Head of caudate nucleus (tissue), 42 donors: ENCODE data around the gene WNT11.

Experiments
- DNase-seq, 42 donors: peaks; one replicate each; pipeline versions ENCODE4 v3.0.0 to v3.0.0-alpha.2; 2020 to 2021; ENCODE audit warnings: mixed read lengths in 7 of 42
- intact Hi-C: fragments of 100-400 bp; cut with DNase I; formaldehyde crosslinking; loops from one replicate; pipeline ENCODE4 v1.15.0; 2022

Gene WNT11

GRCh38 chr11:76164861-76165751 lies 41.2 kb downstream of the WNT11 start:
- DNase-seq: no peak
- intact Hi-C loops: no loop called here

- no peak for DNase-seq
- intact Hi-C loops: no loop called here
These were observed 42.2 kb downstream of the WNT11 start for GRCh38 chr11:76164081-76164480.

- DNase-seq: no peak
- intact Hi-C loops: no loop called here
These were observed 42.9 kb downstream of the WNT11 start for GRCh38 chr11:76163289-76163880.

- DNase-seq: no peak
These were observed 43.7 kb downstream of the WNT11 start for GRCh38 chr11:76162336-76163288.

GRCh38 chr11:76161261-76161961 lies 44.9 kb downstream of the WNT11 start:
- DNase-seq: no peak
- intact Hi-C loops: no loop called here

More at GRCh38 chr11:76162336-76163288, 43.7 kb downstream of the WNT11 start:
- intact Hi-C loops: no loop called here

GRCh38 chr11:76160856-76161255 lies 45.4 kb downstream of the WNT11 start:
- DNase-seq: no peak
- intact Hi-C loops: no loop called here

GRCh38 chr11:76159983-76160661 lies 46.2 kb downstream of the WNT11 start:
- intact Hi-C loops: no loop called here
- no peak for DNase-seq

GRCh38 chr11:76159303-76159937 lies 46.9 kb downstream of the WNT11 start:
- no peak for DNase-seq
- intact Hi-C loops: no loop called here

- intact Hi-C loops: no loop called here
- DNase-seq: no peak
These were observed 47.7 kb downstream of the WNT11 start for GRCh38 chr11:76158394-76159302.

- no peak for DNase-seq
- intact Hi-C loops: no loop called here
These were observed 48.4 kb downstream of the WNT11 start for GRCh38 chr11:76157891-76158290.

- no peak for DNase-seq
These were observed 49.3 kb downstream of the WNT11 start for GRCh38 chr11:76156971-76157427.

GRCh38 chr11:76155500-76156227 lies 50.6 kb downstream of the WNT11 start:
- DNase-seq: no peak
- intact Hi-C loops: no loop called here

More at GRCh38 chr11:76156971-76157427, 49.3 kb downstream of the WNT11 start:
- intact Hi-C loops: no loop called here

GRCh38 chr11:76153571-76153923 lies 52.8 kb downstream of the WNT11 start:
- DNase-seq: peak in 11 of 42 donors; percentile 8 to 47 (median 16)
- intact Hi-C loops: loop anchor here (5.0 kb wide), 2 partner anchors 256 to 351 kb away; no protein-coding TSS in a partner anchor

- intact Hi-C loops: loop anchor here (5.0 kb wide), 2 partner anchors 256 to 351 kb away; no protein-coding TSS in a partner anchor
- DNase-seq: peak in 3 of 42 donors; percentile 9 to 22 (median 14)
These were observed 53.3 kb downstream of the WNT11 start for GRCh38 chr11:76152741-76153570.
